HG03039 (cell line): ENCODE data around the gene GRPEL1.
"Not testable (repeated sequence)": the region's sequence is repeated elsewhere in the genome, so short reads cannot be mapped to it uniquely, and the experiment has no call there.

Experiments
- ATAC-seq: cut with Tn5 transposase; IDR thresholded peaks from one replicate; pipeline ENCODE4 v1.9.1; 2021; ENCODE audit warnings: mild to moderate bottlenecking, moderate library complexity; ENCODE audit not compliant: unreplicated experiment

GRPEL1 gene

DNA sequence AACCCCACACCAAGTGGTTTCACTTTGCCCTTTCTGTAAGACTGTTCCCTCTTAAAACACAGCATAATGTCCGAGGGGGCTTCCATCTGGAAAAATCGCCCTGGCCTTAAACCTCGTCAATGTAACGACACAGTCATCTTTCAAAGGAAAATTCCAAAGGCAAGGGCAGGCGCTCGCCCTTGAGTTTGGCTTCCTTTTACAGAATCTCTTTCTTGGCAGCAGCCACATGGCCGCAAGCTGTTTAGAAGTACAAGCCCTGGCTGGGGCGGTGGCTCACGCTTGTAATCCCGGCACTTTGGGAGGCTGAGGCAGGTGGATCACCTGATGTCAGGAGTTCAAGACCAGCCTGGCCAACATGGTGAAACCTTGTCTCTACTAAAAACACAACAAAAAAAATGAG is 27.1 kb upstream of the GRPEL1 start:
- no peak for ATAC-seq

DNA sequence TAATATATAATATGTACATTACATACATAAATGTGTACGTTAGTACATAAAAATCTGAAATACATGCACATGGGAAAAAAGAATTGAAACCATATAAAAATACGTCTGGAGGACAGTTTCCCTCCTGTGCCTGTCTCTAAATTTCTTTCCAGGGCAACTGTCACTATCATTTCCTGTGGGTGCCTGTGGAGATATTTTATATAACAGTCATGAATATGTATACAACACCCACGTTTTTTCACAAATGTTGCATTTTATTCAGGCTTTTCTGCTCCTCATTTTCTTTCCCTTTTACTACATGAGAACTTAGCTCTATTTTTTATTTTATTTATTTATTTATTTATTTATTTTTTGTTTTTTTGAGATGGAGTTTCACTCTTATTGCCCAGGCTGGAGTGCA is 24.2 kb upstream of the GRPEL1 start:
- ATAC-seq = no peak

DNA sequence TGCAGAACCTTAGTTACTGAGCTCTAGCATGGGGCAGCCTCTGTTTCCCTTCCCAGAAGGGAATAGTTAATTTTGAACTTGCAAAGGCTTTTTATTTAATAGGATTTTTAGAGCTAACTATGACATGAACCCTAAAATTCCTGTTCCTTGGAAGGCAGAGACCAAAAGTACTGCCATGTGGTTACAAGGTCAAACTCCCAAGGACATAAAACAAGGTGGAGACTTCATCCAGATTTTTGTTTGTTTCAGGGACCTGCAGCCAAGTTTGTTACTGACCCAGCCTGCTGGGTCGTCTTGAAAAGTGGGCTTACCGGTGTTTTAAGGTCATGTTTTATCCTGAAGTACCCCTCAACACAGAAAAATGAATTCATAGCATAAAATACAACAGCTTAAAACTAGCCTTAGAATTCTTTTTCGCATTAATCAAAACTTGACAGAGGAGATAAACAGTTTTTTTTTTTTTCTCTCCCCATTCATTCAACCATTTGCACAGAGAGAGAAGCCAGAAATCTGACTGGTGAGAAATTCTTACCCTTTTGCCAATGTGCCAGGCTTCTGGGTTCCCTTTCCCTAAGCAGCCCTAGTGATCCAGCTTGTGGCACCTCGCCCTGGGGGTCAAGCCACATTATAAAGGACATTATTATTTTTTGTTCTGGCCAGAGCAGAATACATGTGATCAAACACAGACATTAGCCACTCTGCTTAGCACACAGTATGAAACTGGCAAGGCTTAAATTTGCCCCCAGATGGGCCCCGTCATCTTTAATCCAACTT is 21.5 kb upstream of the GRPEL1 start:
- ATAC-seq = no peak

DNA sequence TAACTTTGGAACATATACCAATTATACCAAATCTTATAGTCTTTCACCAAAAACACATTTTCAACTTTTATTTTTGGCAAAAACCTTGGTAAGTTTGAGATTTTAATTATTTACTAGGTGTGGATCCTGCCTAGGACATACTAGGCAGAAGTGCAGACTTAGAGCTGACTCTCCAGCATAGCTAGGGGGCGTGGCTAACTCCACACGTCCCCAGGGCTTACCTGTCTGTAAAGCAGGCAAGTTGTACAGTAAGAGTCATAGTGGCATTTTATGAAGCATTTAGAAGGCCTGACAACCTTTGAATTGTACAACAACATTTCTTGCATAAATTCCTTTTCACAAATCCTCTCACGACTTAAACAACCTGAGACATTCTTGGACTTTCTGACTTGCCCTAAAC is 19.2 kb upstream of the GRPEL1 start:
- no peak for ATAC-seq

DNA sequence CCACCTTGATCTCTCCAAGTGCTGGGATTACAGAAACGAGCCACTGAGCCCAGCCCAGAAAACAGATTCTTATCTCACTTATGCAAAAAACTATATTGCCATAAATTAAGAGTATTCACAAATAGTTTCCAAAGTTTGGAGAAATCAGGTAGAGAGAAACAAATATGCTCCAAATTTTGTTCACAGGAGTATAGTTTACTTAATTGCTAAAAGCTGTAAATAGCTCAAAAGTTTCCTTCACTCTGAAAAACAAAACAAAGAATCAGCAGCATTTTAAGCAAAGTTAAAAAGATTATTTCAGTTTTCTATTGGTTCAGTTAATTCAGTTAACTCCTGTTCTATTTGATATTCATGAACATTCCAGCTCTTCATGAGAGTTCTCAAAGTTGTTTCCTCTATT is 18.5 kb upstream of the GRPEL1 start:
- ATAC-seq = no peak

DNA sequence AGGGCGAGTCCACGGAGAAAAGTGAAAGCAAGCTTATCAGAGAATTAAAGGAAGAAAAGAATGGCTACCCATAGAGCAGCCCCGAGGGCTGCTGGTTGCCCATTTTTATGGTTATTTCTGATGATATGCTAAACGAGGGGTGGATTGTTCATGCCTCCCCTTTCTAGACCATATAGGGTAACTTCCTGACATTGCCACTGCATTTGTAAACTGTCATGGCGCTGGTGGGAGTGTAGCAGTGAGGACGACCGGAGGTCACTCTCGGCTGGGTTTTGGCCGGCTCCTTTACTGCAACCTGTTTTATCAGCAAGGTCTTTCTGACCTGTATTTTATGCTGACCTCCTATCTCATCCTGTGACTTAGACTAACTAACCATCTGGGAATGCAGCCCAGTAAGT is 16.7 kb upstream of the GRPEL1 start:
- not testable (repeated sequence) for ATAC-seq

DNA sequence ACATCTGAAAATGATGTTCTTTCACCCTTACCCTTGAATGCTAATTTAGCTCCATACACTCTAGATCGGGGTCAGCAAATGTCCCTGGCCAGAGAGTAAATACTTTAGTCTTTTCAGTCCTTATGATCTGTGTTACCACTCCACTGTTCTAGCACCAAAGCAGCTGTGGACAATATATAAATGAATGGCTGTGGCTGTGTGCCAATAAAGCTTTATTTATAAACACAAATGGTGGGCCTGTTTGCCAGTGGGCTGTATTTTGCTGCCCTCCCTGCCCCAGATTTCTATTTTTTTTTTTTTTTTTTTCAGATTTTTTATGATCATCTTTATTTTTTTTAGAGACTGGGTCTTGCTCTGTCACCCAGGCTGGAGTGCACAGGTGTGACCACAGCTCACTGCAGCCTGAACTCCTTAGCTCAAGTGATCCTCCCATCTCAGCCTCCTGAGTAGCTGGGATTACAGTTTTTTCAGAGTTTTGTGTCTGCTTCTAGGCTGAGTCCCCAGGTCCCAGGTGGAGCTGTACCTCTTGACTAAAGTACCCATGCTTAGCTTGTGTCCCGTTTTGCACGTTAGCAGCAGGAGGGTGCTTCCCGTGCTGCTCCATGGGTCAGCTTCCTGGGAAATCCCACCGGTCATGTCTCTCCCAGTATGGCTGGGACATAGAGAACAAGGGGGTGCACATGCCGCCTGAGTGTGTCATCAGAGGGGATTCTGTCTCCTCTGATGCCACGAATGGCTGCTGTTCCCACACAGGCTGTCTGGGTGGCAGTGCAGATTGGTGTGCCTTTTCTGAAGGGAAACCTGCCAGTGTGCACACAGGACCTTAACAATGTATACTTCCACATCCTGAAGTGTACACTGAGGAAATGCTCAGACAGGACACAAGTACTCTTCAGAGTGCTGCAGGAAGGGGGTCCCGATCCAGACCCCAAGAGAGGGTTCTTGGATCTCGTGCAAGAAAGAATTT is 16.0 kb upstream of the GRPEL1 start:
- no peak for ATAC-seq

DNA sequence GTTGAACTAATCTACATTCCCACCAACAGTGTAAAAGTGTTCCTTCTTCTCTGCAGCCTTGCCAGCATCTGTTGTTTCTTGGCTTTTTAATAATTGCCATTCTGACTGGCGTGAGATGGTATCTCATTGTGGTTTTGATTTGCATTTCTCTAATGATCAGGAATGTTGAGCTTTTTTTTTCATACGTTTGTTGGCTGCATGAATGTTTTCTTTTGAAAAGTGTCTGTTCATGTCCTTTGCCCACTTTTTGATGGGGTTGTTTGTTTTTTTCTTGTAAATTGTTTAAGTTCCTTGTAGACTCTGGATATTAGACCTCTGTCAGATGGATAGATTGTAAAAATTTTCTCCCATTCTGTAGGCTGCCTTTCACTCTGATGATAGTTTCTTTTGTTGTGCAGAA is 12.0 kb upstream of the GRPEL1 start:
- ATAC-seq = not testable (repeated sequence)

DNA sequence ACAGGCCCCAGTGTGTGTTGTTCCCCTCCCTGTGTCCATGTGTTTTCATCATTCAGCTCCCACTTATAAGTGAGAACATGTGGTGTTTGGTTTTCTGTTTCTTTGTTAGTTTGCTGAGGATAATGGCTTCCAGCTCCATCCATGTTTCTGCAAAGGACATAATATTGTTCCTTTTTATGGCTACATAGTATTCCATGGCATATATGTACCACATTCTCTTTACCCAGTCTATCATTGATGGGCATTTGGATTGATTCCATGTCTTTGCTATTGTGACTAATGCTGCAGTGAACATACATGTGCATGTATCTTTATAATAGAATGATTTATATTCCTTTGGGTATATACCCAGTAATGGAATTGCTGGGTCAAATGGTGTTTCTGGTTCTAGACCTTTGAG is 11.6 kb upstream of the GRPEL1 start:
- ATAC-seq = not testable (repeated sequence)

DNA sequence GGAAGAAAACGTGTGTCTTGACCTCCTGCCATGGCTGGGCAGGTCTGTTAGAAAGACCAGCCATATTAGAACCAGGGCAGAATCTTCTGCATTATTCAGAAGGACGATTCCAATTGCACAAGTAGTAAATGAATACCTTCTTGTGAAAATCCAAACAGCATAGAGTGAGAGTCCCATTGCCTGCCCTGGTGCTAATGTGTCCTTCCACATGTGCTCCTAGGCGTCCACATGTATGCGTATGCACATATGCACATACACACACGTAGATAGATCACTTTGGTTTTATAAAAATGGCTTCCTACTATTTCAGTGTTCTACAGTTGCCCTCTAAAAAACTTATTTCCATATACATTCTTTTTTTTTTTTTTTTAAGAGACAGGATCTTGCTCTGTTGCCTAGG is 10.2 kb upstream of the GRPEL1 start:
- ATAC-seq = no peak

DNA sequence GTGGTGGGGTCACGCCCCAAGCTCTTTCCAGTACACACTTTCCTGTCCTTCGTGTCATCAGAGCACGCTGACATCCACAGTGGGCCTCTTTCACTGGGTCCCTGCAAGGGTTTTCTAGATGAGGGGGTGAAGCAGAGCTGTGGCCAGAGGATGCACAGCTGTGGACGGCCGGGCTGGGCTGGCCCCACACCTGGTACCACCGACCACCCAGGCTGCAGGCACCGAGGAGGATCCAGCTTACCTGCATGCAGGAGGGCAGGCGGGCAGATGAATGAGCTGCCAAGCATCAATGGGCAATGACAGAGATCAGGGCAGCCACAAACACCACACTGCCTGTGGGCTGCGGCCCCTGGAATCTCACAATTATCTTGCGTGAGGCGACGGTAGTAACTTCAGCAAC is 9.5 kb upstream of the GRPEL1 start:
- ATAC-seq = no peak

DNA sequence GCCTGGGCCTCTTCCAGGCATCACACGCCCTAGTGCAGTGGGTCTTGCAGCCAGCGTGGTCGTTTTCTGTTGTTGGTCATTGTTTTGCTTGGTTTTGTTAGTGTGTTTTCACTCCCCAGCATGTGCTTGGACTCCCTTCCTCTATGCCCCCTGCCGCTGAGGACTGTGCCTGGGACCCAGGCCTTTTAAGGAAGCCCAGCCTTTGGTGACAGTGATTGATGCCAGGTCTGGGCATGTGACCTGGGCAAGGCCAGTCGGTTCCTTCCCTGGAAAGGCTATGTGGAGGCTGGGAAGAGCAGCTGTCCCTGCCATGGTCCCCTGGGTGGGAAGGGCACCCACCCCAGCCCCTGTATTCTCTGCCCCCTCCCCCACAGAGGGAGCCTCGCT is 8.8 kb upstream of the GRPEL1 start:
- no peak for ATAC-seq

DNA sequence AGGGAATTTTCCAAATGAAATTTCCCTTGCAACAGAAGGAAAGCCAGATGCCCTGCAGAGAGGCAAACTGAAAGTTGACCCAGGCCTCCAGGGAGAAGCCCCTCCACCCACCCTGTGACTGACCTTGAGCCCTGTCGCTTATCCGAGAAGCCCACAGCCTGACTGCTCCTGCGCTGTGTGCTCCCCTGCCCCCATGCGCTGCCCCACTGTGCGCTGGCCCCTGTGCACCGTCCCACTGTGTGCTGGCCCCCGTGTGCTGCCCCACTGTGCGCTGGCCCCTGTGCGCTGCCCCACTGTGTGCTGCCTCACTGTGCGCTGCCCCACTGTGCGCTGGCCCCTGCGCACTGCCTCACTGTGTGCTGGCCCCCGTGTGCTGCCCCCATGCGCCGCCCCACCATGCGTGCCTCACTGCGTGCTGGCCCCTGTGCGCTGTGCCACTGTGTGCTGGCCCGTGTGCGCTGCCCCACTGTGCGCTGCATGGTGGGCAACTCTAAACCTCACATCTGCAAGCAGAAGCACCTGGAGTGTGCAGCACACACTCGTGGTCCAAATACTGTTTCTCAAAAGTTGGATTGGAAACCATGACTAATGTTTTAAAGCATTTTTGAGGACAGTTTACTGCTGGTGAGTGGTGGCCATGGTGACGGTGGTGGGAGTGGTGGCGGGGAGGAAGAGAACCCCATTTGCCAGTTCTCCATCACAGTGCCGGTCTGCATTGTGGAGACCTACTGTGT is 8.3 kb upstream of the GRPEL1 start:
- ATAC-seq = no peak

DNA sequence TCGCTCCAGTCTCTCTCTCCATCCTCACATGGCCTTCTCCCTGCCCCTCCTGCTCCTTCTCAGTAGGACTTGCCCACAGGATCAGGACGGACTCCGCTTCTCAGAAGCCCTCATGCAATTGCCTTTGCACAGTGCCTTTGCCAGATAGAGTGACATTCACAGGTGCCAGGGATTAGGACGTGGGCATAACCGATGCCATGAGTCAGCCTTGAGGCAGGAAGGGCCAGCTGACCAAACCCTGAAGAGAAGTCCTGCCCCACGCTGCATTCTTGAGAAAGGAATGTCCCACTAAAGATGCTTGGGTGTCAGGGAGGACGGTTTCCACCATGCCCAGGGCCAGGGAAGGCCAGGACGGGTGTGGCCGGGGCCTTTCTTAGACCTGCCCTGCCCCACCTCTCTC is 6.6 kb upstream of the GRPEL1 start:
- no peak for ATAC-seq

DNA sequence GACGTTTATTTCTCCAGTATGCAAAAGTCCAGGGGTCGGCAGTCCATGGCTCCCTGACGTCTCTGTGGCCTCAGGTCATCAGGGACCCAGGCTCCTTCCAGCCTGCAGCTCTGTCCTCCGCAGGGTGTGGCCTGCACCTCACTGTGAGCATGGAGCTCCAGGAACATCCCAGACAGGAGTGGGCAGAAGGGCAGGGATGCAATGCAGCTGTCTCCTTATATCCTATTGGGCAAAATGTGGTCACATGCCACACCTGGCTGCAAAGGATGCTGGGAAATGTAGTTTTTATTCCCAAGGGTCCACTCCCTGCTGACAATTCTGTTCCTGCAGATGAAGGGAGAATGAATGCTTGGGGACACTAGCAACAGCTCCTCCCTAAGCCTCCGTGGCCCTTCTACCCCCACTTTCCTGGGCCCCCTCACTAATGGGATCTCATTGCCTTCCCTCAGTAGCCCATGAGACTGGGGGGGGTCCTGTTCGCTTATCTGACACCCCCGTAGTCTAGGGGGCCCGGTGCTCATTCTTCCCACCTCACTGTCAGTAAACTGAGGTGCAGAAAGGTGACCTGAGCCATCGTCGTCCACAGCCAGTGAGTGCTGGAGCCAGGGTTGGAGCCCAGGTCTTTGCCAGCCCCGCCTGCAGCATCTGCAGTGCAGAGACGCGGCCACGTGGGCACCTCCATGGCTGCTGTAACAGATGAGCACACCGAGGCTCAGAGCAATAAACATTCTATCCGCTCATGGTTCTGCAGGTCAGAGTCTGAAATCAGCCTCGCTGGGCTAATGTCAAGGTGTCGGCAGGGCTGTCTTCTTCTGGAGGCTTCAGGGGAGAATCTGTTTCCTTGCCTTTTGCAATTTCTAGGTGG is 5.9 kb upstream of the GRPEL1 start:
- ATAC-seq = no peak

DNA sequence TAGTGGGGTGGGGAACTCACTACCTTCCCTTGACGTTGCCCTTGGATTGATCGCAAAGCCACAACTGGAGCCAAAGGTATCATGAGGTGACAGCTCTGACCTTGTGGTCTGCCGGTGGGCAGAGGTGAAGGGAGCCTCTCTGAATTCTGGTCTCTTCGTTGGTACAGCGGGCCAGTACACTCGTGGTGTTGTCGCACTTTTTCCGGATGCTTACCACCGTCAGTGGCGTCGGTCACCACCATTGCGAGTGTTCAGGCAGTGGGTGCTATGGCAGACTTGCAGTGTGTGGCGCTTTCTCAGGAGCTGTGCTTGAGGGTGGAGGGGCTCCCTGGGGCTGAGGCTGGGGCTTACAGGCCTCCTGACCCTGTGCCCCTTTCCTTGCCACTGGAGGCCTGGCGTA is 5.2 kb upstream of the GRPEL1 start:
- no peak for ATAC-seq

DNA sequence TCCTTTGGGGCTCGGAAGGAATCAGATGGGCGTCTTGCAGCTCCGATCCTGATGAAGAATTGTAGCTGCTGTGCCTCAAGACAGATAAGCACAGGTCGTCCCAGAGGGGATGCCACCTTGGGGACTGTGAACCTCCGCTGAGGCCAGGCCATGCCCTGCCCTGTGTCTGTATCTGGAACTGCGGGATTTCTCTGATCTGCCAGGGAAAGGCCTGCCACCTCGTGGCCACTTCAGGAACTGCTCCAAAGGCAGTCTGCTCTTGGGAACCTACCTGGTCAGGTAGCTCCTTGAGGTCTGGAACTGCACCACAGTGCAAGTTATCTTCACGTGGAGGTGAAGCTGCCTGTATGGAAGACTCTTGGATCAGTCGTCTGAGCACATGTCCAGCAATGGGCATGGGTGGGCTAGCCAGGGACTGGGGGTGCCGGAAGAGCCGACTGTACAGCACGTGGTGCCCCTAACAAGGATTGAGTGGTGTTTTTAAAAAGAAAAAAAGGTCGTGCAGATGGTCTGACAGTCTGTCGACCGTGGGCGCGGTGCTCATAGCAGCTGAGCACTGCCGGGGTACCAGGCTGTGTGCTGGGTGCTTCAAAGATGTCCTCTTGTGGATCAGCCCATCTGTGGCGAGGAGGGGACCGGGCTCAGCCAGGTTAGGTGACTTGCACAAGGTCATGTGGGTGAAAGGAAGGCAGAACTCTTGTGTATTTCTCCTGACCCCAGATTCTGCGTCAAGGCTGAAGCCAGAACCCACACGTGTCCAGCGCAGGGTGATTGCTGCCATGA is 3.1 kb upstream of the GRPEL1 start:
- ATAC-seq = peak; percentile 32

DNA sequence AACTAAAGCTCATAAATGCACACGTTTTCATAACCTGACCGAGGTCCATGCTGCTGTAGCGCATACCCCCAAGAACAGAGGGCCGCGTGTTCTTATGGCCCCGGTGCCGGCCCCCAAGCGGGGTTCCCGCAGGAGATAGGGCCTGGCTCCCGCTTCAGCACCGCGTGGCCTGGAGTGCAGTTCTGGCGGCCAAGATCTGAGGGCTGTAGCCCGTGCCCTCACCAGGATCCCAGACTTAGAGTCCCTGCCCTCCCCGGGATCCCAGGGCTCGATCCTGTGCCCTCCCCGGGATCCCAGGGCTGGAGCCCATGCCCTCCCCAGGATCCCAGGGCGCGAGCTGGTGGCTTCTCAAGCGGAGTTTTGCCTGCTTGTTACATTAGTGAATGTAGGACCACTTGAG is 1.0 kb upstream of the GRPEL1 start:
- ATAC-seq = no peak

DNA sequence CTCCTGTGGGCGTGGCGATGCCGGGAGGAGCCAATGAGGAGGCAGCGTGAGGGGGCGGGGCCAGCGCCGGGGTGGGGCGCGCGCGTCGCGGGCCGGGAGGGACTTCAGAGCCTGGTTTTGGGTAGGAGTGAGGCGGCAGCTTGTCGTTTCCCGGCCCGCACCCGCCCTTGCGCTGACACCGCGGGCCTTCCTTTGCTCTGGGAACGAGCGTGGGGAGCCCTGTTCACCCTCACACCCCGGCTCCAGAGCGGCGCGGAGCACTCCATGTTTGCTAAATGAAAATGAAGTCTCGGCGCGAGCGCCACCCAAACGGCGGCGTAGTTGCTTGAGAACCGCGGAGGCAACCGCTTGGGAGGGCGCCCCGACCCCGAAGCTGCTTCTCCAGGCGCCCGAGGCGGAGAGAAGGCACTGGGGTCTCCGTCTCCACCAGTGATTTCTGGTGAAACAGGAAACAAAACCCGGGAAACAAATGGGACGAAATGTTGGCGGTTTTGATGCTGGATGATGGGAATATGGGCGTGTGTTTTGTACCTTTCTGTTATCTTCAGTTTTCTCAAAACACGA is 497 bp upstream of the GRPEL1 start:
- ATAC-seq = no peak

DNA sequence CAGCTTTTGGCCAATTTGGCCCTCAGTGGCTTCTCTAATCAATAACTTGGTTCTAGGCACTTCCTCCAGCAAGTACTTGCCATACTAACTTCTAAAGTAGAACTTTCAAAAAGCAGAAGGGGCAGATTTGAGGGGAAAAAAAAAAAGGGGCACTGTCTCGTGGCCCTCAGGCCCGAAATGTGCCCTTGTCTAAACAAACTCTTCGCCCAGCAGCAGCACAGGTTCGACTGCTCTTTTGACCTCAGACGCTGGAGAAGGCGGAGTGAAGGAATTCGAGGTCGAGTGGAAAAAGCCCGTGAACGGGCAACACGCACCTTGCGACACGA is 775 bp downstream of the GRPEL1 start:
- peak; percentile 1 for ATAC-seq
